Thyroid gland (tissue), 4 donors: ENCODE results near the gene TTLL10. TPM values are rescaled to one million over a fixed set of nuclear protein-coding genes. Genes with fewer than 3 reads are reported as not detected.

ENCODE experiments used
- DNase-seq, 2 donors: peaks; one replicate each; pipeline ENCODE4 v3.0.0-alpha.2; 2019
- H3K27ac ChIP-seq, 3 donors: fragments of 200-600 bp; sonication (generic); 1 replicate in 2 of 3; 2 replicates in 1 of 3; pipeline ENCODE4 v1.5.1; 2016 to 2019; ENCODE audit warnings: mild to moderate bottlenecking in 1 of 3, moderate library complexity in 1 of 3
- H3K27me3 ChIP-seq: fragments of 200-600 bp; sonication (generic); one replicate; pipeline ENCODE4 v1.5.1; 2019
- H3K36me3 ChIP-seq, 2 donors: fragments of 200-600 bp; sonication (generic); one replicate each; pipeline ENCODE4 v1.5.1; 2016 to 2019
- H3K4me1 ChIP-seq, 2 donors: fragments of 200-600 bp; sonication (generic); one replicate each; pipeline ENCODE4 v1.5.1; 2017 to 2019
- H3K4me3 ChIP-seq, 3 donors: fragments of 200-600 bp; sonication (generic); replicated peaks in 1 of 3; 1 replicate in 2 of 3; 2 replicates in 1 of 3; pipeline ENCODE4 v1.5.1; 2016; ENCODE audit warnings: mild to moderate bottlenecking in 1 of 3
- H3K9me3 ChIP-seq: fragments of 200-600 bp; sonication (generic); one replicate; pipeline ENCODE4 v1.5.1; 2017
- CTCF ChIP-seq, 6 experiments: fragments of 200-600 bp in 3 of 6; fragments of 450-650 bp in 3 of 6; sonication (generic) in 3 of 6; IDR thresholded peaks; one replicate each; pipeline ENCODE4 v1.5.1; 2016 to 2019; ENCODE audit warnings: antibody characterized with exemption in 6 of 6, mild to moderate bottlenecking in 2 of 6, inconsistent platforms in 1 of 6, moderate library complexity in 1 of 6
- POLR2A ChIP-seq, 2 donors: fragments of 450-650 bp; IDR thresholded peaks; one replicate each; pipeline ENCODE4 v1.6.1; 2017; ENCODE audit warnings: antibody characterized with exemption in 2 of 2, mild to moderate bottlenecking in 2 of 2, moderate library complexity in 1 of 2
- WGBS, 2 donors: methylation state at CpG; one replicate each; pipeline ENCODE4 v1.1.5; 2017; 5-methylcytosine and 5-hydroxymethylcytosine counted together
- intact Hi-C: fragments of 100-400 bp; cut with DNase I; formaldehyde crosslinking; loops from one replicate; pipeline ENCODE4 v1.15.1; 2023
- total RNA-seq, 4 donors: library from RNA; depleted of rRNA; stranded (reverse); fragments of >200 nt; gene quantifications; one replicate each; pipeline ENCODE4 v1.2.3, GENCODE V29; 2016

TTLL10 gene
- total RNA-seq, 4 donors from 2014 or later = 0.13 to 0.29 TPM; not detected in 2

GRCh38 chr1:1182491-1183220 is 9.0 kb downstream of the TTLL10 start:
- H3K4me3 ChIP-seq = no peak overlapping the region
- no peaks in the 10 kb centered on the region for H3K27me3 ChIP-seq

GRCh38 chr1:1183221-1183747 is 9.6 kb downstream of the TTLL10 start:
- 78 to 88% methylated on average over 20 of the region's 21 CpGs for WGBS, 2 donors
- H3K4me1 ChIP-seq = no peaks in the 10 kb centered on the region
- no peak overlapping the region for H3K27ac ChIP-seq
- no peaks in the 10 kb centered on the region for H3K27me3 ChIP-seq
- no peaks in the 10 kb centered on the region for H3K9me3 ChIP-seq
- intact Hi-C loops = no loop called here
- no peak for TF ChIP-seq POLR2A (IDR thresholded peaks at IDR 0.05)
- TF ChIP-seq CTCF (IDR thresholded peaks at IDR 0.05) = no peak
- H3K36me3 ChIP-seq = no peaks in the 10 kb centered on the region
- DNase-seq = no peak
- H3K4me3 ChIP-seq = no peak overlapping the region

More at GRCh38 chr1:1182491-1183220, 9.0 kb downstream of the TTLL10 start:
- no peaks in the 10 kb centered on the region for H3K36me3 ChIP-seq
- intact Hi-C loops = no loop called here
- no peaks in the 10 kb centered on the region for H3K4me1 ChIP-seq
- no peak for DNase-seq
- 76 to 85% methylated on average over 27 to 38 of the region's 39 CpGs for WGBS, 2 donors
- H3K27ac ChIP-seq = no peak overlapping the region
- H3K9me3 ChIP-seq = no peaks in the 10 kb centered on the region
- TF ChIP-seq CTCF (IDR thresholded peaks at IDR 0.05) = no peak
- no peak for TF ChIP-seq POLR2A (IDR thresholded peaks at IDR 0.05)

- WGBS, 2 donors = 88 to 91% methylated on average over 19 to 30 of the region's 33 CpGs
- Histone ChIP-seq H3K27ac (no peak overlapping the region), H3K27me3 (no peaks in the 10 kb centered on the region), H3K36me3 (no peaks in the 10 kb centered on the region), H3K9me3 (no peaks in the 10 kb centered on the region), H3K4me3 (no peak overlapping the region), H3K4me1 (no peaks in the 10 kb centered on the region)
- no peak for DNase-seq
- intact Hi-C loops = no loop called here
- TF ChIP-seq POLR2A (IDR thresholded peaks at IDR 0.05) (no peak), CTCF (IDR thresholded peaks at IDR 0.05) (no peak)
These were observed 10.4 kb downstream of the TTLL10 start for GRCh38 chr1:1183833-1184775.

GRCh38 chr1:1185101-1185765 is 11.6 kb downstream of the TTLL10 start:
- 80 to 98% methylated on average over 7 to 25 of the region's 31 CpGs for WGBS, 2 donors
- intact Hi-C loops = no loop called here

More at GRCh38 chr1:1185101-1185765, 11.6 kb downstream of the TTLL10 start:
- Histone ChIP-seq H3K27ac (no peak overlapping the region), H3K4me1 (no peaks in the 10 kb centered on the region), H3K36me3 (no peaks in the 10 kb centered on the region), H3K4me3 (no peak overlapping the region), H3K27me3 (no peaks in the 10 kb centered on the region), H3K9me3 (no peaks in the 10 kb centered on the region)
- TF ChIP-seq CTCF (IDR thresholded peaks at IDR 0.05) = no peak
- TF ChIP-seq POLR2A (IDR thresholded peaks at IDR 0.05) = no peak
- no peak for DNase-seq
